Measurements from ENCODE around the gene CNTNAP1.
A peak's percentile ranks its signal among the peaks of the same experiment; 100 is the strongest.

The CNTNAP1 gene

DNA sequence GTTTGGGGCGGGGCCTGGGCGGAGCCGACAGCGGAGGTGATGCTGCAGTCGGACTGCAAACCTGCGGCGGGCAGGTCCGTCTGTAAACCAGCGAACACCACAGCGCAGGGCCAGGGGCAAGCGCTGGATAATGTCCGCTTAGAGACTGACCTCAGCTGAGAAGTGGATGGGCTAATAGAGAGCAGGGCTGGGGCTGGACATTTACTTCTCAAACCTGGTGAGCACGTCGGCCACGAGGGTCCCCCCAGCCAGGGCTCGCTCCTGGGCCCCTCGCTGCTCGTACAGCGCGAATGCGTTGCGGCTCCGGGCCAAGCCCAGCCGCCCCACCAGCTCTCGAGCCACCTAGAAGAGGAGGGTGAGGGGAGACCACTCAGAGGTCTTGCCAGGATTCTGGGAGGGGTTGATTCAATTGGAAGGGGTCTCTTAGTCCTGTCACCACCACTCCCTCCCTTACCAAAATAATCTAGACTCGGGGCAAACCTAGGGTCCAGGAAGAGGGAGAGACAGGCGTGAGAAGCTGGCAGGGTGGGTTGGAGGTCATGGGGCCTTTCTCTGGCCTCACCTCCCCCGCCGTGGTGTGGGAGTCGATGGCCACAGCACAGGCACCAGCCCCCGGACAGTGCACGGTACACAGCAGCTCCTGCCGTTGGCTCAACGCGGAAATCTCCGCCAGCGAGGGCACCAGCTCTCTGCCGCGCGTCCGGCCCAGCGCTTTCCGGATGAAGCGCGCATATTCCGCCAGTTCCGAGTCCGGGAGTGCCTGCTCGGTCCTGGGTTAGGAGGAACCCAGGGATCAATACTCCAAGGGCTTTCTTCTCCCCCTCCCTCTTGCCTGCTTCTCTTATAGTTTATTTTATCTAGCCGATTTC is 11.3 kb upstream of the CNTNAP1 start:
- DNase-seq (ENCODE audit: low spot score) = no peak

DNA sequence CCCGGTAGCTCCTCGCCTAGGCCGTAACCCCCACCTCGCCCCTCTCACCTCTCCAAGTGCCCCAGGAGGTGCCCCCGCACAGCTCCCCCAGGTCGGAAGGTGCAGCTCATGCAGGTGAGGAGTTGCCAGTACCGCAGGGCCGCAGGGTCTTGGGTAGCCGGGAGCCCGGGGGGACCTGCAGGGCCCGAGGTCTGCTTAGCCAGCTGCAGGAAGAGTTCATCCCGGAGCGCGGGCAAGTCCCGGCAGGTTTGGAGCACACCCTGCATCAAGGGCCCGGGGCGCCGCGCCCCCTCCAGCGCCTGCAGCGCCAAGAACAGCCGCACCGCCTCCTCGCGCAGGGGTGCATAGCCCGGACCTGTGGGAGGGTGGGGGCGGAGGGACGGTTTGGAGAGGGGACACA is 10.3 kb upstream of the CNTNAP1 start:
- no peak for DNase-seq (ENCODE audit: low spot score)

DNA sequence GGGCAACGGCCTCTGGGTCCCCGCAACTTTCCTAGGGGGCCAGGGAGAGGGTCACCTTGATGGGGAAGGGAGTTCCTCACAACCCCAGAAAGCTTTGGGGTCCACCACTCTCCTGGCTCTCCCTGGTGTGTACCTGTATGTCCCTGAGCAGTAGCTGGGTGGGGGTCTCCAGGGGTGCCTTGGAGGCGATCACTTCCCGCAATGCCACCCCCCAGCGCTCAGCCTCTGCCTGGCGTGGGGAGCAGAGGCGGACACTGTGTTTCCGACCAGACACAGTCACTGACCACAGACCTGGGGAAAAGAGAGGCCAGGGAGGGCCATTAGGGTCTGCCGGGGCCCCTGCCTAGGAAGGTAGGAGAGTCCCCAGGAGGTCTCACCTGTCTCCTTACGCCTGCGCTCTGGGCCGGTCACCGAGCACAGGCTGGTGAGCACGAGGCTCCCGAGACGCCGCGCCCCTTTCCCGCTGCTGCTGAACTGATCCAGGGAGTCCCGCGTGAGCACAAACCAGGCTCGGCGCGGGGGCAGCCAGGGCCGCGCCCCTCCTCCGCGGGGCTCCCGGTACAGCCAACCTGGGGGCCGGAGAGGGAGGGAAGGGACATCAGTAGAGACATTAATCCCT is 9.0 kb upstream of the CNTNAP1 start:
- no peak for DNase-seq (ENCODE audit: low spot score)

DNA sequence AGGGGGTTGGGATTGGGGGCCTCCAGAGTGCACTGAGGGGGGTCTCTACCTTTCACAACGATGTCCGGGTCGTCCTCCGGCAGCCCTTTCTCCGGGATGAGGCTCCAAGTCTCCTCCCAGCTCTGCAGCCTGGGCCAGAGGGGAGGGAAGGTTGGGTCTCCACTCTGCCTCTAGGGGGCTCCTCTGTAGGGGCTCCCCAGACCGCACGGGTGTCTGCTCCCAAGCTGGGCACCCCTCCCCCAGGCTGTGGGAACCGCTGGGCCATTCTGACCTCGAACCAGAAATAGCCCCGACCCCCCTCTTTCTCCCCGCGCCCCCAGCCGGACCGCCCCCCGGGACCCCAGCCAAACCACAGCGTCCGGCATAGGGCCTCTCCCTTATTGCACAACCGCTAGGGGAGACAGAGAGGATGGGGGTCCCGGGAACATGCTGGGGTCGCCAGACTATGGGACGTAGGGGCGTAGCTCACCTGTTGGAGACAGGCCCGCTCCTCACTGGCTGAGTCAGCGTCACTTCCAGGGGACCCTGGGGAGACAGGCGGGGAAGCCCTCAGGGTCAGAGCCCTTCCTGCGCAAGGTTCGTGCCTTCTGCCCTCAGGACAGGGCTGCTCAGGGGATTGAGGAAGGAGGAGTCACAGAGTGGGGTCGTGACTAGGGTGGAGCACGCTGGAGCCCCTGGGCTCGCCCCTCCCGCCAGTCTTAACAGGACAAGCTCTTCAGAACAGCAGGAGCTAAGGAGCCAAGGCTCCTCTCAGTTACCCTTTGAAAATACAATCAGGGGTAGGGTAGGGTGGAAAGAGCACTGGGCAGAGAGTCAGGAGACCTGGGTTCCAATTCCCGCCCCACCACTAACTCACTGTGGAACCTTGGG is 8.2 kb upstream of the CNTNAP1 start:
- peak; percentile 43 for DNase-seq (ENCODE audit: low spot score)

DNA sequence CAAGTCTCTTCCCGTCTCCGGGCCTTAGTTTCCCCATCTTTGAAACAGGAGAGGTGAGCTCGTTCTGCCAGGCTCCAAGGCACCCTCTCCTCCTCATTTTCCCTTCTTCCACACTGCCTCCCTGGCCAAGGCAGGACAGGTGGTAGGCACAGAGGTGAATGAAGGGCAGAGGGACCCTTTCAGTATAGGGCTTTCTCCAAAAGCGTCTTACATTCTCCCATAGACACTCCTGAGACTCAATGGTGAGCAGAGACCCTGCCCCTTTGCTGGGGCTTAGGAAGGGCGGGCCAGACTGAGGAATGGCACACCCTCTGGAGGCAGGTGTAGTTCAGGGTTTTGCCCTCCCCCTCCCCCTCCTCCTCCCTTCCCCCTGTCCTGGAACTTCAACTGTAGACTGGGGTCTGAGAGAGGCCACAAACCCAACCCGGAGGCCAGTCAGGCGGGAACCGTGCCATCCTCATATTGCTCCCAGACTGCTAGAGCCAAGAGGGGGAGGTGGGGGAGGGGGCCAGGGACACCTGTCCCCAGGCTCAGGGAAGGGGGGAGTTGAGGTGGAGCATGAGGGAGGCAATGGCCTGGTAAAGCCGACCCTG is 7.5 kb upstream of the CNTNAP1 start:
- peak; percentile 34 for DNase-seq (ENCODE audit: low spot score)

DNA sequence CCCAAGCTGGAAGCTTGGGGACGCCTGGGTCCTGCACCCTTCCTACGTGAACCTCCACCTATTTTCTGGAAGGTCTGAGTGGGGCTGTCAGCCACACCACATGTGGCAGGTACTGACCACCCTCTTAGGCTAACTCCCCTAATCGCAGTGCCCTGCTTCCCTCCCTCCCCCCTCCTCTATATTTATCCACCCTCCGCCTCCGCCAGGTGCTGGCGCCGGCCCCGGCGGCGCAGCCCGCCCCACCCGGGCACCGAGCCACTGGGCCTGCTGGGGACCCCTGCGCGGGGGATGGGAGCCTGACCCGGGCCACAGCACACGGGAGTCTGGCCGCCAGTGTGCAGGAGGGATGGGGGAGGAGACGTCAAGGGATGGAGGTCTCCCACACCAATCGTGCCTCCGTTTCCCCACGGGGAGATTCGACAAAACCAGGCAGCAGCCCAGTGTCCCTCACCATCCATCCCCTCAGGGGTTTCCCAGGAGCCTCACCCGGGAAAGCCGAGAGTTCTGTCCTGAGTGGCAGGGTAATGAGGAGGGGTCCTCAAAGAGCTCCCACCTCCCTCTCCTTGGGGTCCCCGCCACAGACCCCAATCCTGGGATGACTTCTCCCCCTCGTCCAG is 6.9 kb upstream of the CNTNAP1 start:
- no peak for DNase-seq (ENCODE audit: low spot score)

DNA sequence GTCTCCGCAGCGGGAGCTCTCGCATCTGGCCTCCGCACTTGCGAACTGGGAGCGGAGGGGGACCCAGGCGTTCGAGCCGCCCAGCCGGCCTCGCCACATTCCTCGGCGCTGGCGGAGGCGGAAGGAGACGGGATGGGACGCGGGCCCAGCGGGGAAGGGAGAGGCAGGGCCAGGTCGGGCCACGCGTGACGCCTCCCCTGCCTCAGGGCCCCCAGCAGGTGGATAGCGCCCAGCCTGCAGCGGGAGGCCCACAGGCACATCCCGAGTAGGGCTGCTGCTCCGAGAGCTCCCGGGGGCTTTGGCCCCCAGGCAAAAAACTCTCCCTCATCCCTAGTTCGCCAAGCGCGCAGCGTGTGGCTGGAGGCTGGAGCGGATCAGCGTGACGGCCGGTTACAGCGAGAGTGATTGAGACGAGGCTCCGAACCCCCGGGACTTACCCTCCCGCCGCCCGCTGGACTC is 6.3 kb upstream of the CNTNAP1 start:
- DNase-seq (ENCODE audit: low spot score) = no peak

DNA sequence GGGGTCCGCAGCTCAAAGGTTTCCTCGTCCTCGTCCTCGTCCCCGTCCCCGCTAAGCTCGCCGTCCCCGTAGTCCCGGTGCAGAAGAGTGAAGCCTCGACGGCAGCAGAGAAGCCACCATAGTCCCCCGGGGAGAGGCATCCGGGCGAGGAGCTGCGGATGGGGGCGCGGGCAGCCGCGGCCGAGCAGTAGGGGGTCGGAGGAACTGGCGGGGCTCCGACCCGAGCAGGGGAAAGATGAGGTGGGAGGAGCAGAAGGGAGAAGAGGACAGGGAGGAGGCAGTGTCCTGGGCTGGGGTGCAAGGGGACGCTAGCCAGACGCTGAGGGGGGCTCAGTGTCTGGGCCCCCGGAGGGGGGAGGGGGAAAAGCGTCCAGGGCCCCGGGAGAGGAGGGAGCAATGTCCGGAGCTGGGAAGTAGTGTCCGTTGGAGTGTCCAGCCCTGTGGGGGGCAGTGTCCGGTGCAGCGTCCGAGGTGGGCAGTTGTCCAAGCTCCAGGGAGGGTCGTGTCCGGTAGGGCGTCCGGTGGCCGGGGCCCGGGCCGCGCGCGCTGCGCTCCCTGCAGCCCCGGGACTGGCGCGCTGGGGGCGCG is 5.8 kb upstream of the CNTNAP1 start, which contains the start of gene PLEKHH3:
PLEKHH3 (minus strand) TSS at position 571 of the 588 bp plus-strand sequence; CDS start at position 140, 431 bp downstream.
- DNase-seq (ENCODE audit: low spot score) = no peak

DNA sequence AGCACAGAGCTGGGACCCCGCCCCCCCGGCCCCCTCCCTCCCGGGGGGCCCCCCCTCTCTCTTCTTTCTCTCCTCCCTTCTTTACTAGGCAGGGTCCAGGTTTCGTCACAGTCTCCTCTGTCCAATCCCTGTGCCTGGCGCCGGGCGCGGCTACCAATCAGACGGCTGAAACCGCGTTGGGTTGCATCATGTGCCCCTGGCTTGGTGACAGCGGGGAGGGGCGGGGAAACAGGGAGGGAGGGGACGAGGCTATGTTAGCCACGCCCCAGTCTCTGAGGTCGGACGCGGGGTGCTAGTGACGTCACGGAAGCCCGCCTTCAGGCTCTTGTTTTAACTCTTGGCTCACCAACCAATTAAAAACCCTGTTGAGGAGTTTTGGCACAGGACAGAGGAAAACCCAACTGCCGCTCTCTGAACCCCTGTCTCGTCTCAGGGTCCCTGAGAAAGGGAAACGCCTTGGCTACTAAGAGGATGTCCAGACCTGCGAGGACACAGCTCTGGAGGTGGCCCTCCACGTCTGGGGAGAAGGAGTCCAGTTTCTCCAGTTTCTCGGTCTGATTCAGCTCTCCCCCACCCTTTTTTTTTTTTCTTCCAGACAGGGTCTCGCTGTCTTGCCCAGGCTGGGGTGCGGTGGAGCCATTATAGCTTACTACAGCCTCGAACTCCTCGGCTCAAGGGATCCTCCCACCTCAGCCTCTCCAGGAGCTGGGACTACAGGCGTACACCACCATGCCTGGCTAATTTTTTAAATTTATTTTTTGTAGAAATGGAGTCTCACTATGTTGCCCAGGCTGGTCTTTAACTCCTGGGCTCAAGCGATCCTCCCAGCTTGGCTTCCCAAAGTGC is 5.1 kb upstream of the CNTNAP1 start:
- peak; percentile 100 for DNase-seq (ENCODE audit: low spot score)

DNA sequence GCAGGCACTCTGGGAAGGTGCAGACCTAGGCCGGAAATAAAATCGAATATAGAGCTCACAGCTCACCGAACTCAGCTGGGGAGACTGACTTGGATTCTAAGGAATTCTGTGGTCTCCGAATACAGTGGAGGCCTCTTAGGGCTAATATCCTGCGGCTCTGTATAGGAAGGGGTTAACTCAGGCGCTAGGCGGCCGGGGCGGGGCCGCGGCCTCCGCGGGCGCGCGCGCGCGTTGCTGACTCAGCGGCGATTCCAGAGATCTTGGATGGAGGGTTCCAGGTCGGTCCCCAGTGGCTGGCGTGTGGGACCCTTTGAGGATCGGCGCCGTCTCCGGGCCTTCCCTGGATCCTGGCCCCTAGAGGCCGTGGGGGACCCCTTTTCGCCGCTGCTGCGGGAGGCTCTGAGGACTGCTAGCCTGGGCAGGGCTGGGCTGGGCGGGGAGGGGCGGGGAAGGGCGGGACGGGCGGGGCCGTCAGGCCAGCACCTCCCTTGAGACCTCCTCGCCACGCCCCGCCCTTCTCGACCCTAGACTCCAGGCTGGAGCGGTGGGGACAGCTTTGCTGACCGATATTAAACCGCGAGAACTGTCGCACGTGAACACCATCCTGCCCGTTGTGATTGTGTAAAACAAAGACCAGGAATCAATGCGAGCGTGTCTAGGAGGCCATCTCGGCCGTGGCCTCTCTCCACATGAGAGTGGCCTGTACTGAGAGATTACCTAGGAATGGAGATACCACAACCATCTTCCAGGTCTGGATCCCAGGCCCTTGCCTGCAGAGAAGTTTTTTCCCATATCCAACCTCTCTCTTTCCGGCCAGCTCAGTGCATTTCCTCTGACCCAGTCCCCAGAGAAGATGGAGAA is 4.2 kb upstream of the CNTNAP1 start:
- peak; percentile 94 for DNase-seq (ENCODE audit: low spot score)

DNA sequence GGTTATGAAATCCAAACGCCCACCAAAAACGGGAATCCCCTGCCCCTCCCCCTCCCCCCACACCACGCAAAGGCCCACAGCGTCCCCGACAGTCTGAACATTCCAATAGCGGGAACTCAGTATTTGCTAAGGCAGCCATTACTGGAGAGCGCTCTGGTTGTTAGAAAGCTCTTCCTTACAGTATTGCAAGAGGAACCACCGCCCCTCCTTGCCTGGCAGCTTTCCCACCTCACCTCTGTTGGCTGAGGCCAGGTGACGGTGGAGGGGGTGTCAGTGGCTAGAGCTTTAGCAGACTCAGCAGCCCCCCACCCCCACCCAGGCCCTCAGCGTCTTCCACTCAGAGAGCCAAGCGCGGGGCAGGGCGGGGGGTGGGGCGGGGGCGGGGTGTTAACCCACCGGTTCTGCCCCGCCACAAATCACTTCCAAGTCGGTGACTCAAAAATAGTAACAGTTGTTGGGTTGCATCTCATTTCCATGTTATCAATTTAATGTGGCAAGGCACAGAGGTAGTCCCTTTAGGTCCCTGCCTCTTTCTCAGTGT is 3.3 kb upstream of the CNTNAP1 start:
- peak; percentile 85 for DNase-seq (ENCODE audit: low spot score)

DNA sequence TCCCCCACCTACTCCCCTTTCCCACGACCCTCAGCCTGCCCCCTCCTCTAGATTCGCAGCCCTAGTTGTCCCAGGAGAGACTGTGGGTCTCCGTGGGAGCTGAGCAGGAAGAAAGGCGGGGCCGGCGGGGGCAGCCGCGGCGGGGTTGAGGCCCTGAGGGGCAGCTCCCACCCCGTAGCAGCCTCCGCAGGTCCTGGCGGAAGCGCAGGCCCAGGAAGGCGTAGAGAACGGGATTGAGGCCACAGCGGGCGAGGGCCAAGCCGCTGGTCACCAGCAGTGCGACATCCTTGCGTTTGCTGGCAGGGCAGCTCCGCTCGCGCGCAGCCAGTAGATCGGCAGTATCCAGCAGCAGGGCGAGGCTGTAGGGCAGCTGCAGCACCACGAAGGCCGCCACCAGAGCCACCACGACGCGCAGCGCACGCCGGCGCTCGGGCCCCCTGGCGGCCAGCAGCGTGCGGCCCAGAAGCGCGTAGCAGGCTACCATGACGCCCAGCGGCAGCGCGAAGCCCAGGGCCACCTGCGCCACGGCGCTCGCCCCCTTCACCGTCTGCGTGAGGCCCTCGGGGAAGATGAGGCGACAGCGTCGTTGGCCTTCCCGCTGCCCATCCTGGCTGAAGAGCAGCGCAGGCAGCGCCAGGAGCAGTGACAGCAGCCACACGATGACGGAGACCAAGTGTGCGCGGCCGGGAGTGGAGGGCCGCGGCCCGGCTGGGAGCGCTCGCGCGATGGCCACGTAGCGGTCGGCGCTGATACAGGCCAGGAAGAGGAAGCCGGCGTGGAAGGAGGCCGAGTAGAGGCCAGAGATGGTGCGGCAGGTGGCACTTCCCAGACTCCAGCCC is 2.6 kb upstream of the CNTNAP1 start:
- peak; percentile 71 for DNase-seq (ENCODE audit: low spot score)

DNA sequence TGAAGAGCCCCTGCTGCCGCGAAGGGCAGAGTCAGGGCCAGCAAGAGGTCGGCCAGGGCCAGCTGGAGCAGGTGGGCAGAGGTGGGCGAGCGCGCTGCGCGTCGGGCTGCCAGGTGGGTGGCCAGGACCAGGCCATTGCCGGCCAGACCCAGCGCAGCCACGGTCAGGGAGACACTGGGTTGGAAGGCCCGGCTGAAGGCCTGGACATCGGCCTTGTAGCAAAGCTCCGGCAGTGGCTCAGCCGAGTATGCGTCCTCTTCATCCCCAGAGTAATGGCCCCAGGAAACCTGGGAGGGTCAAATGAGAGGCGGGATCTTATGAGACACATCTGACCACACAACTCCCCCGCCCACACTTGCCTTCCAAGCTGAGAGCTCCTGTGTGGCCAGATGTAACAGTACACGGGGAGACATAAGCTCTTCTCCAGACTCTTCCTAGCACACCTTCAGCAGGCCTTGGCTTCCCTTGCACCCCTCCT is 2.0 kb upstream of the CNTNAP1 start:
- peak; percentile 63 for DNase-seq (ENCODE audit: low spot score)

DNA sequence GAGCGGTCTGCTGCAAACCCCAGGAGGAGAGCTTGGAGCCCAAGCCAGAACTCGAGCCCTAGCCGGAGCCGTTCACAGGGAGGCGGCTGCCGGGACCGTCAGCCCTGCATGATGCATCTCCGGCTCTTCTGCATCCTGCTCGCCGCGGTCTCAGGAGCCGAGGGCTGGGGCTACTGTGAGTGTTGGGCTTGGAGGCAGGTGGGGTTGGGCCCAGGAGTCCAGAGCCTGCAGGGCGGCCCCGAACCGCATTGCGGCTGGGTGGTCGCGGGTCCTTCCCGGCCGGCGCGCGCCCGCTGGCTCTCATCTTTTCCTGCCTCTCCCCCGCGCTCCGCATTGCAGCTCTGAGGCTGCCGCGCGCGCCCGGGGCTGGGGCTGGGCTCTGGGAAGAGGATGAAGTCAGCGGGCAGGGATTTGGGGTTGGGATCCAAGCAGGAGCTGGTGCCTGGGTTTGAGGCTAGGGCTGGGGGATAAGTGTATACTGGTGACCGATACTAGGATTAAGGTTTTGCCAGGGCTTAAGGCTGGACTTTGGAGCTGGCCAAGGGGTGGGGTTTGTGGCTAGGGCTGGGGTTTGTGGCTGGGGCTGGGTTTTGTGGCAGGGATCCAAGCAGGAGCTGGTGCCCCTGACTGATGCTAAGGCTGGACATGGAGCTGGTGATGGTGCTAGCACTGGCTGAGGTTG is 532 bp downstream of the CNTNAP1 start:
- peak; percentile 55 for DNase-seq (ENCODE audit: low spot score)

DNA sequence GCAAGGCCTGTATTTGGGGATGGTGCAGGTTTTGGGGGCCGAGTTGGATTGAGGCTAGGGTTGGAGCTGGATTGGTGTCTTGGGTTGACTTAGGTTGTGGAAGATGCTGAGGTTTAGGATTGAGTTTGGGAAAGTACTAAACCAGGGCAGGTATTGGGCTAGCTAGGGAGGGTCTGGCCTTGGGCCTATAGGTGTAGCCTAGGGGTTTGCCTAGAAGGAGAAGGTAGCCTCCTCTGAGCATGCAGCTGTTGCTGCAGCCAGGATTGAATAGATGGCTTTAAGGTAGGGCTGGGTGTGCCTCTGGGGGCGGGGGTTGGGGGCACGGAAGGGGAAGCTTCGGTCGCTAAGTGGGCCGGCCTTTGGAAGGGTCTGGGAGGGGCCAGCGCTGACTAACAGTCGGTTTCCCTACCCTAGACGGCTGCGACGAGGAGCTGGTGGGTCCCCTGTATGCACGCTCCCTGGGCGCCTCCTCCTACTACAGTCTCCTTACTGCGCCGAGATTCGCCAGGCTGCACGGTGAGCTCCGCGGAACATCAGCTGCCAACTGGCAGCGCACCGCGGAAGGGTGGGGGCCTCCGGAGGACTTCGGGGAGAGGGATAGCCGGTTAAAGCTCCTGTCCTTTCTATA is 1.2 kb downstream of the CNTNAP1 start:
- peak; percentile 57 for DNase-seq (ENCODE audit: low spot score)

DNA sequence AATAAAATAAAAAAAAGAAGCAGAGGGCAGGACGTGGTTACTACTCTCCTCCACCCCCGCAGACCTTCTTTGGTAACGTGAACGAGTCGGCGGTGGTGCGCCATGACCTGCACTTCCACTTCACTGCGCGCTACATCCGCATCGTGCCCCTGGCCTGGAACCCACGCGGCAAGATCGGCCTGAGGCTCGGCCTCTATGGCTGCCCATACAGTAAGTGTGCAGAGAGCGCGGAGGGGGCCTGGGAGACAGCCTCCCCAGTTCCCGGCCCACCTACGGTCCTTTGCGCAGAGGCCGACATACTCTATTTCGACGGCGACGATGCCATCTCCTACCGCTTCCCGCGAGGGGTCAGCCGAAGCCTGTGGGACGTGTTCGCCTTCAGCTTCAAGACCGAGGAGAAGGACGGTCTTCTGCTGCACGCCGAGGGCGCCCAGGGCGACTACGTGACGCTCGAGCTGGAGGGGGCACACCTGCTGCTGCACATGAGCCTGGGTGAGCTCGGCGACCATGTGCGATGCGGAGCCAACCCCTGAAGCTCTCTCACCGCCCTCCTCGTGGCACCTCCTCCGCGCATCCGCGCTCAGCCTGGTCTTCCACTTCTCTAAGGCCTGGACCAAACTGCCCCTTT is 2.7 kb downstream of the CNTNAP1 start:
- DNase-seq (ENCODE audit: low spot score) = no peak

Measured in cerebellar cortex (tissue), 1 donor.